Endodermal cell (in vitro differentiated cells): ENCODE measurements around the gene PCCA. TPM values are rescaled to one million over a fixed set of nuclear protein-coding genes. Genes with fewer than 3 reads are reported as not detected.
"Not testable (repeated sequence)": the region's sequence is repeated elsewhere in the genome, so short reads cannot be mapped to it uniquely, and the experiment has no call there.

Experiments
- DNase-seq: peaks from one replicate; pipeline ENCODE4 v3.0.0-alpha.2; 2017
- H3K27ac ChIP-seq: 2 replicates; pipeline ENCODE4 v1.5.1; 2013; ENCODE audit warnings: mild to moderate bottlenecking, low read depth, low read length, moderate library complexity
- H3K27me3 ChIP-seq: 2 replicates; pipeline ENCODE4 v1.6.1; 2013; ENCODE audit warnings: mild to moderate bottlenecking, low read length, moderate library complexity; ENCODE audit not compliant: insufficient read depth, control insufficient read depth, poor library complexity, severe bottlenecking
- H3K36me3 ChIP-seq: 2 replicates; pipeline ENCODE4 v1.7.0; 2013; ENCODE audit warnings: mild to moderate bottlenecking, low read length, moderate library complexity; ENCODE audit not compliant: control insufficient read depth, insufficient read depth
- H3K4me1 ChIP-seq: one replicate; pipeline ENCODE4 v1.7.0; 2013; ENCODE audit warnings: low read length; ENCODE audit not compliant: control insufficient read depth, insufficient read depth
- H3K4me3 ChIP-seq: 2 replicates; pipeline ENCODE4 v1.5.1; 2013; ENCODE audit warnings: mild to moderate bottlenecking, low read length, moderate library complexity
- H3K9ac ChIP-seq: 2 replicates; pipeline ENCODE4 v1.6.1; 2013; ENCODE audit warnings: mild to moderate bottlenecking, low read length, moderate library complexity; ENCODE audit not compliant: poor library complexity, severe bottlenecking; ENCODE audit errors: extremely low read depth
- H3K9me3 ChIP-seq: 2 replicates; pipeline ENCODE4 v1.6.1; 2013; ENCODE audit warnings: mild to moderate bottlenecking, low read length, moderate library complexity; ENCODE audit not compliant: control insufficient read depth
- H3K27ac Mint-ChIP-seq: 2 replicates; pipeline ENCODE4 v1.8.0; 2020; ENCODE audit warnings: mixed read lengths
- H3K27me3 Mint-ChIP-seq: 2 replicates; pipeline ENCODE4 v1.8.0; 2021; ENCODE audit warnings: mild to moderate bottlenecking, mixed read lengths; ENCODE audit not compliant: insufficient read depth
- H3K36me3 Mint-ChIP-seq: 2 replicates; pipeline ENCODE4 v1.8.0; 2020; ENCODE audit warnings: low read depth, mixed read lengths
- H3K4me1 Mint-ChIP-seq: 2 replicates; pipeline ENCODE4 v1.8.0; 2020; ENCODE audit warnings: mixed read lengths
- H3K4me3 Mint-ChIP-seq: 2 replicates; pipeline ENCODE4 v1.8.0; 2020; ENCODE audit warnings: mild to moderate bottlenecking, moderate library complexity, mixed read lengths
- H3K9me3 Mint-ChIP-seq: 2 replicates; pipeline ENCODE4 v1.8.0; 2020; ENCODE audit warnings: mild to moderate bottlenecking, mixed read lengths
- CTCF ChIP-seq: fragments of 200-600 bp; sonication (generic); conservative IDR thresholded peaks from 2 replicates; pipeline ENCODE4 v1.5.0; 2021; ENCODE audit warnings: antibody characterized with exemption, mild to moderate bottlenecking
- WGBS, 2 experiments: methylation state at CpG; one replicate each; pipeline versions ENCODE4 v1.1.5 to v1.1.7; 2013; ENCODE audit warnings: missing lambda C conversion rate in 2 of 2, mixed read lengths in 1 of 2; ENCODE audit not compliant: insufficient coverage in 1 of 2, insufficient read length in 1 of 2; 5-methylcytosine and 5-hydroxymethylcytosine counted together
- total RNA-seq, 2 donors: library from RNA; stranded (reverse); fragmentation: NEBNext Ultra II Directional in 1 of 2; extraction: Animal tissue kit (Norgen Biotek cat#: 25700) in 1 of 2; gene quantifications; 2 replicates in 1 of 2; 3 replicates in 1 of 2; pipeline ENCODE4 v1.2.1, GENCODE V29; 2021

PCCA gene
- total RNA-seq, 2 donors from 2014 or later: 60.2 to 67.2 TPM

GRCh38 chr13:100149389-100149788, 60.5 kb downstream of the PCCA start:
- H3K4me1 Mint-ChIP-seq: peaks cover 8% of the 10 kb centered on the region
- no peaks in the 10 kb centered on the region for H3K27me3 Mint-ChIP-seq
- Histone ChIP-seq H3K4me1 (no peaks in the 10 kb centered on the region), H3K9ac (no peak overlapping the region), H3K4me3 (no peak overlapping the region), H3K9me3 (peaks cover 4% of the 10 kb centered on the region), H3K36me3 (peaks cover 39% of the 10 kb centered on the region), H3K27ac (no peak overlapping the region), H3K27me3 (no peaks in the 10 kb centered on the region)
- H3K9me3 Mint-ChIP-seq: peaks cover 4% of the 10 kb centered on the region
- 96 to 100% methylated on average over 3 of the region's 4 CpGs for WGBS, 2 experiments
- H3K27ac Mint-ChIP-seq: peak overlapping the region; percentile 19
- H3K36me3 Mint-ChIP-seq: peaks cover 46% of the 10 kb centered on the region
- no peak overlapping the region for H3K4me3 Mint-ChIP-seq
- DNase-seq: no peak
- TF ChIP-seq CTCF: no peak

GRCh38 chr13:100150711-100151110, 61.8 kb downstream of the PCCA start:
- H3K36me3 ChIP-seq: peaks cover 43% of the 10 kb centered on the region
- H3K4me3 ChIP-seq, H3K9ac ChIP-seq, H3K4me3 Mint-ChIP-seq, H3K9me3 Mint-ChIP-seq, H3K27me3 Mint-ChIP-seq, DNase-seq, H3K27ac ChIP-seq, H3K9me3 ChIP-seq, H3K27me3 ChIP-seq, H3K27ac Mint-ChIP-seq, H3K4me1 ChIP-seq, H3K4me1 Mint-ChIP-seq: not testable (repeated sequence)
- peaks cover 45% of the 10 kb centered on the region for H3K36me3 Mint-ChIP-seq
- 97 to 98% methylated on average over 6 to 16 of the region's 16 CpGs for WGBS, 2 experiments

- H3K9ac ChIP-seq: no peak overlapping the region
- Mint-ChIP-seq H3K9me3 (no peaks in the 10 kb centered on the region), H3K27me3 (no peaks in the 10 kb centered on the region), H3K4me3 (no peak overlapping the region), H3K36me3 (peaks cover 50% of the 10 kb centered on the region), H3K4me1 (no peaks in the 10 kb centered on the region), H3K27ac (no peak overlapping the region)
- H3K4me3 ChIP-seq: no peak overlapping the region
- H3K36me3 ChIP-seq: peaks cover 65% of the 10 kb centered on the region
- H3K27ac ChIP-seq: no peak overlapping the region
- WGBS, 2 experiments: 89% methylated on average over 3 to 5 of the region's 6 CpGs
- no peaks in the 10 kb centered on the region for H3K4me1 ChIP-seq
- TF ChIP-seq CTCF: no peak
- no peak for DNase-seq
- H3K27me3 ChIP-seq: no peaks in the 10 kb centered on the region
- no peaks in the 10 kb centered on the region for H3K9me3 ChIP-seq
Measured at GRCh38 chr13:100154842-100155416, 66.0 kb downstream of the PCCA start.

- peak overlapping the region; percentile 42 for H3K27ac ChIP-seq
- H3K27ac Mint-ChIP-seq: peak overlapping the region; percentile 32
- WGBS, 2 experiments: 85 to 100% methylated on average over 1 of the region's 1 CpG
- TF ChIP-seq CTCF: no peak
- no peaks in the 10 kb centered on the region for H3K27me3 ChIP-seq
- no peak overlapping the region for H3K4me3 Mint-ChIP-seq
- no peaks in the 10 kb centered on the region for H3K9me3 ChIP-seq
- H3K4me3 ChIP-seq: no peak overlapping the region
- H3K36me3 ChIP-seq: peaks cover 60% of the 10 kb centered on the region
- no peaks in the 10 kb centered on the region for H3K9me3 Mint-ChIP-seq
- DNase-seq: no peak
- no peaks in the 10 kb centered on the region for H3K27me3 Mint-ChIP-seq
- no peak overlapping the region for H3K9ac ChIP-seq
- no peaks in the 10 kb centered on the region for H3K4me1 ChIP-seq
- peaks cover 49% of the 10 kb centered on the region for H3K36me3 Mint-ChIP-seq
- H3K4me1 Mint-ChIP-seq: no peaks in the 10 kb centered on the region
Measured at GRCh38 chr13:100156788-100157187, 67.9 kb downstream of the PCCA start.
